Measurements from ENCODE around the gene SPRY1. TPM values are rescaled to one million over a fixed set of nuclear protein-coding genes. Genes with fewer than 3 reads are reported as not detected.
A peak's percentile ranks its signal among the peaks of the same experiment; 100 is the strongest.

SPRY1 gene
- total and polyA plus RNA-seq, 2 of the 8 experiments (the other 6 are each of a cell fraction or from before 2014, with no cell fraction given): 11.7 to 56.2 TPM

DNA sequence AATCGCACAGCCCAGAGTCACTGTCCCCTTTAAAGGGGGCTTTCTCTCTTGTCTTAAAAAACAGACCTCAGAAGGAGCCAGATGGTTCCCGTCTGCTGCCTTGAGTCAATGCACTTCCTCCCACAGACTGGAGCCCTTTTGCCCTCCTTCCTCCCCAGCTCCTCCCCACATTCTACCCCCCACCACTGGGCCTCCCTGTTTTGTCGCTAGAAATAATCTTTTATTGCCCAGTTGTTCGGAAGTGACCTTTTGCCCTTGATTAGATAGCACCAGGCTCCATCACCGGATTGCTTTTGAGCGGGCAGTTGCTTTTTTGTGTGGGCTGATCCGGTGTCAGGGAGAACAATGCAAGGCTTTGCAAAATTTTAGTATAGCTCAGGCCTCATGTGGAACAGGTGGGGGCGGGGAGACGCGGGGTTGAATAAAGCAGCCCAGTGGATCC is 47.7 kb downstream of the SPRY1 start (continued):
- TF ChIP-seq, protein P1, sequence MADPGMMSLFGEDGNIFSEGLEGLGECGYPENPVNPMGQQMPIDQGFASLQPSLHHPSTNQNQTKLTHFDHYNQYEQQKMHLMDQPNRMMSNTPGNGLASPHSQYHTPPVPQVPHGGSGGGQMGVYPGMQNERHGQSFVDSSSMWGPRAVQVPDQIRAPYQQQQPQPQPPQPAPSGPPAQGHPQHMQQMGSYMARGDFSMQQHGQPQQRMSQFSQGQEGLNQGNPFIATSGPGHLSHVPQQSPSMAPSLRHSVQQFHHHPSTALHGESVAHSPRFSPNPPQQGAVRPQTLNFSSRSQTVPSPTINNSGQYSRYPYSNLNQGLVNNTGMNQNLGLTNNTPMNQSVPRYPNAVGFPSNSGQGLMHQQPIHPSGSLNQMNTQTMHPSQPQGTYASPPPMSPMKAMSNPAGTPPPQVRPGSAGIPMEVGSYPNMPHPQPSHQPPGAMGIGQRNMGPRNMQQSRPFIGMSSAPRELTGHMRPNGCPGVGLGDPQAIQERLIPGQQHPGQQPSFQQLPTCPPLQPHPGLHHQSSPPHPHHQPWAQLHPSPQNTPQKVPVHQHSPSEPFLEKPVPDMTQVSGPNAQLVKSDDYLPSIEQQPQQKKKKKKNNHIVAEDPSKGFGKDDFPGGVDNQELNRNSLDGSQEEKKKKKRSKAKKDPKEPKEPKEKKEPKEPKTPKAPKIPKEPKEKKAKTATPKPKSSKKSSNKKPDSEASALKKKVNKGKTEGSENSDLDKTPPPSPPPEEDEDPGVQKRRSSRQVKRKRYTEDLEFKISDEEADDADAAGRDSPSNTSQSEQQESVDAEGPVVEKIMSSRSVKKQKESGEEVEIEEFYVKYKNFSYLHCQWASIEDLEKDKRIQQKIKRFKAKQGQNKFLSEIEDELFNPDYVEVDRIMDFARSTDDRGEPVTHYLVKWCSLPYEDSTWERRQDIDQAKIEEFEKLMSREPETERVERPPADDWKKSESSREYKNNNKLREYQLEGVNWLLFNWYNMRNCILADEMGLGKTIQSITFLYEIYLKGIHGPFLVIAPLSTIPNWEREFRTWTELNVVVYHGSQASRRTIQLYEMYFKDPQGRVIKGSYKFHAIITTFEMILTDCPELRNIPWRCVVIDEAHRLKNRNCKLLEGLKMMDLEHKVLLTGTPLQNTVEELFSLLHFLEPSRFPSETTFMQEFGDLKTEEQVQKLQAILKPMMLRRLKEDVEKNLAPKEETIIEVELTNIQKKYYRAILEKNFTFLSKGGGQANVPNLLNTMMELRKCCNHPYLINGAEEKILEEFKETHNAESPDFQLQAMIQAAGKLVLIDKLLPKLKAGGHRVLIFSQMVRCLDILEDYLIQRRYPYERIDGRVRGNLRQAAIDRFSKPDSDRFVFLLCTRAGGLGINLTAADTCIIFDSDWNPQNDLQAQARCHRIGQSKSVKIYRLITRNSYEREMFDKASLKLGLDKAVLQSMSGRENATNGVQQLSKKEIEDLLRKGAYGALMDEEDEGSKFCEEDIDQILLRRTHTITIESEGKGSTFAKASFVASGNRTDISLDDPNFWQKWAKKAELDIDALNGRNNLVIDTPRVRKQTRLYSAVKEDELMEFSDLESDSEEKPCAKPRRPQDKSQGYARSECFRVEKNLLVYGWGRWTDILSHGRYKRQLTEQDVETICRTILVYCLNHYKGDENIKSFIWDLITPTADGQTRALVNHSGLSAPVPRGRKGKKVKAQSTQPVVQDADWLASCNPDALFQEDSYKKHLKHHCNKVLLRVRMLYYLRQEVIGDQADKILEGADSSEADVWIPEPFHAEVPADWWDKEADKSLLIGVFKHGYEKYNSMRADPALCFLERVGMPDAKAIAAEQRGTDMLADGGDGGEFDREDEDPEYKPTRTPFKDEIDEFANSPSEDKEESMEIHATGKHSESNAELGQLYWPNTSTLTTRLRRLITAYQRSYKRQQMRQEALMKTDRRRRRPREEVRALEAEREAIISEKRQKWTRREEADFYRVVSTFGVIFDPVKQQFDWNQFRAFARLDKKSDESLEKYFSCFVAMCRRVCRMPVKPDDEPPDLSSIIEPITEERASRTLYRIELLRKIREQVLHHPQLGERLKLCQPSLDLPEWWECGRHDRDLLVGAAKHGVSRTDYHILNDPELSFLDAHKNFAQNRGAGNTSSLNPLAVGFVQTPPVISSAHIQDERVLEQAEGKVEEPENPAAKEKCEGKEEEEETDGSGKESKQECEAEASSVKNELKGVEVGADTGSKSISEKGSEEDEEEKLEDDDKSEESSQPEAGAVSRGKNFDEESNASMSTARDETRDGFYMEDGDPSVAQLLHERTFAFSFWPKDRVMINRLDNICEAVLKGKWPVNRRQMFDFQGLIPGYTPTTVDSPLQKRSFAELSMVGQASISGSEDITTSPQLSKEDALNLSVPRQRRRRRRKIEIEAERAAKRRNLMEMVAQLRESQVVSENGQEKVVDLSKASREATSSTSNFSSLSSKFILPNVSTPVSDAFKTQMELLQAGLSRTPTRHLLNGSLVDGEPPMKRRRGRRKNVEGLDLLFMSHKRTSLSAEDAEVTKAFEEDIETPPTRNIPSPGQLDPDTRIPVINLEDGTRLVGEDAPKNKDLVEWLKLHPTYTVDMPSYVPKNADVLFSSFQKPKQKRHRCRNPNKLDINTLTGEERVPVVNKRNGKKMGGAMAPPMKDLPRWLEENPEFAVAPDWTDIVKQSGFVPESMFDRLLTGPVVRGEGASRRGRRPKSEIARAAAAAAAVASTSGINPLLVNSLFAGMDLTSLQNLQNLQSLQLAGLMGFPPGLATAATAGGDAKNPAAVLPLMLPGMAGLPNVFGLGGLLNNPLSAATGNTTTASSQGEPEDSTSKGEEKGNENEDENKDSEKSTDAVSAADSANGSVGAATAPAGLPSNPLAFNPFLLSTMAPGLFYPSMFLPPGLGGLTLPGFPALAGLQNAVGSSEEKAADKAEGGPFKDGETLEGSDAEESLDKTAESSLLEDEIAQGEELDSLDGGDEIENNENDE (IDR thresholded peaks at IDR 0.05; ENCODE audit: insufficient replicate concordance, low read length): no peak
- TF ChIP-seq SIX5 (IDR thresholded peaks at IDR 0.05; ENCODE audit: low read depth, low read length) (no peak), RAD21 (IDR thresholded peaks at IDR 0.05 in 1 of 2, conservative IDR thresholded peaks at IDR 0.05 in 1 of 2; ENCODE audit: low read depth in 2 of 2, low read length in 2 of 2) (peak in 1 of 2 experiments; percentile 13; a peak in 1 of 4 replicates), HDAC2 (IDR thresholded peaks at IDR 0.05; ENCODE audit: borderline replicate concordance in 1 of 2, low read depth in 2 of 2, low read length in 2 of 2) (no peak), RBBP5 (IDR thresholded peaks at IDR 0.05; ENCODE audit: borderline replicate concordance, low read depth, low read length) (peak; percentile 67; the same call in 1 of the 2 replicates), TAF1 (IDR thresholded peaks at IDR 0.05; ENCODE audit: low read depth, low read length) (peak; percentile 52; the same call in 1 of the 2 replicates), BCL11A (IDR thresholded peaks at IDR 0.05; ENCODE audit: low read depth in 2 of 2, low read length in 2 of 2) (no peak), CREB1 (IDR thresholded peaks at IDR 0.05) (no peak), SRF (IDR thresholded peaks at IDR 0.05; ENCODE audit: low read depth, low read length) (no peak)
- TF ChIP-seq, protein P2, sequence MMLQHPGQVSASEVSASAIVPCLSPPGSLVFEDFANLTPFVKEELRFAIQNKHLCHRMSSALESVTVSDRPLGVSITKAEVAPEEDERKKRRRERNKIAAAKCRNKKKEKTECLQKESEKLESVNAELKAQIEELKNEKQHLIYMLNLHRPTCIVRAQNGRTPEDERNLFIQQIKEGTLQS (IDR thresholded peaks at IDR 0.05; ENCODE audit: insufficient read depth, low read depth, low read length): no peak
